GM19240 (cell line): ENCODE results near the gene ZNF598.
"Not testable (repeated sequence)": the region's sequence is repeated elsewhere in the genome, so short reads cannot be mapped to it uniquely, and the experiment has no call there.

ENCODE experiments used
- DNase-seq: peaks from one replicate; pipeline ENCODE4 v3.0.0; 2011; ENCODE audit warnings: low spot score; ENCODE audit not compliant: insufficient read length

ZNF598 gene

GRCh38 chr16:2028620-2029220, 19.1 kb upstream of the ZNF598 start:
- no peak for DNase-seq

DNA sequence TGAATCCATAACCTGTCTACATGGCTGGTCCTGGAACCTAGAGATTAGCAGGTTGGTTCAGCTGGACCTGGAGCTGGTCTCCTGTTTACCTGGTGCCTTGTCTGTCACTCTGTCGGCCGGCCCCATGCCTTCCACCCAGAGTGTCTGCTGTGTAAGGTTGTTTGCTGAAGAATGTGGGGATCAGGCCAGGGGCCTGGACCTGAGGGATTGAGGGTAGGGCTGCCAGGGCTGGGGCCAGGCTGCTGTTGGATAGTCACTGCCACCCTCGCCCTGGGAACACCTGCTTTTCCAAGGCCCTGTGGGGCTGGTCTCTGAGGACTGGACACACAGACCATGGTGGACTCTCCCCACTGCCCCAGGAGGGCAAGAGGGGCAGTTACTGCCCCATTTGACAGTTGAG, 18.5 kb upstream of the ZNF598 start:
- DNase-seq, result no peak

DNA sequence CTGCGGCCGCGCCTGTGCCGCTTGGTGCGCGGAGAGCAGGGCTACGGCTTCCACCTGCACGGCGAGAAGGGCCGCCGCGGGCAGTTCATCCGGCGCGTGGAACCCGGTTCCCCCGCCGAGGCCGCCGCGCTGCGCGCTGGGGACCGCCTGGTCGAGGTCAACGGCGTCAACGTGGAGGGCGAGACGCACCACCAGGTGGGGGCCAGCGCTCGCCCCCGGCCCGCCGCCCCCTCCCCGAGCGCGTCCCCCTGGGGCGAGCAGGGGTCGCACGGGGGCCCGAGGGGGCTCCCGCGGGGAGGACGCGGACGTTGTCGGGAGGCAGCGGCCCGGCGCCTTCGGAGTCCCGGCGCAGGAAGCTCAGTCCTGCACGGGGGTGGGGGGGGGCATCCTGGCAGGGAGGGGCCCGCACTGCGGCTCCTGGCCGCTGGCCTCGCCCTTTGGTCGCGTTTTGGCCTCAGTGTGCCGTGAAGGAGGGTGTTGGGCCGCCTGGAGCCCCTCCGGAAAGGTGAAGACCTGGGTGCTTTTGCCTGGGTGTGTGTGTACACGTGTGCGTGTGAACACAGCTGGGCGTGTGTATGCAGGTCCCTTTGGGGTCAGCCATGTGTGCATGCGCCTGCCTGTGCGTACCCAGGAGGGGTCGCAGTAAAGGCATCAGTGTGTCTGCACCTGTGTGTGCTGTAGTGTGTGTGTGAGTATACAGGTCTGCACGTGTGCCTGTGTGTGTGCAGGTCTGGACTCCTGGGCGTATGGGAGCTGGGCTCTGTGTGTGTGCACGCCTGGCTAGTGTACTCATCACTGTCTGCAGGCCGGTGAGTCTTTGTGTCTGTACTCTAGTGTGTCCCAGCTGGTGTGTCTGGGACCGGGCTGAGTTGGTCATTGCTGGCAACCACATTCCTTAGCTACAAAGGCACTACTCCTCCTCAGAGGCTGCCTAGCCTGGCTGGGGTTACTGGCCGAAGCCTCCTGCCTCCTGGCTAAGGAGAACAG, 17.7 kb upstream of the ZNF598 start:
- no peak for DNase-seq

GRCh38 chr16:2026461-2027023, 16.9 kb upstream of the ZNF598 start, which contains the start of gene NHERF2:
Gene NHERF2 (plus strand): TSS chr16:2026902. CDS start chr16:2027006, 104 bp downstream.
- no peak for DNase-seq

- DNase-seq, result no peak
Measured at GRCh38 chr16:2025878-2026460, 16.3 kb upstream of the ZNF598 start.

DNA sequence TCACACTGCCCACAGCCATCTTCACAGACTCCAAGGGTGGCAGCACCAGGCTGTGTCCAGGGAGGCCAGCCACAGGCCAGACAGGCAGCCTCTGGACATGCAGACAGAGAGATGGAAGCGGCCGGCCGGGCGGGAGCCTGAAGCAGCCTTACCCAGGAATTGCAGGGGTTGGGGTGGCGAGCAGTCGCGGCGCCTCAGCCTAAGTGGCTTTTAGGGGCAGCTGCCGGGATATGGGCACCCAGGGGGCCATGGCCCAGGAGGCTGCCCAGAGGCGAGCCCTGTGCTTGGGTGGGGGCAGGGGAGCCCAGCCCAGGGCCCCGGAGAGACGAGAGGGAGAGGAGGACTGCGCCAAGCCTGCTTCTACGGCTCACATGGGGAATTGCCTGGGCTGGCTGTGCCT, 15.6 kb upstream of the ZNF598 start:
- DNase-seq, result no peak

DNA sequence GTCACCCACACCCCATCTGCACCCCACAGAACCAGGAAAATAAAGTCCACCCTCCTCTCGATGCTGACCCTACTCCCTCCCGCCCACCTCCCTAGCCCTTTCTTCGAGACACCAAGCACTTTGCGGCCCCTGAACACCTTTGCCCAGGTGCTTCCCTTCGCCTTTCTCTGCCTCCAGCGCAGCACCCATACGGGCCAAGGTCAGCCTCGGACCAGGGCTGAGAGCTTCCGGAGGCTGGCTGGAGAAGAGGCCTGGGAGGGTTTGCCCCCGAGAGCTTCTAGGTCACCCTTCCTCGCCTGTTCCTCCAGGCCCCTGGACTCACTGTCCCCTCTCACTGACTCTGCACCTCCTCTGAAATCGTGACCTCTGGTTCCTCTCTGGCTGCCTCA, 14.4 kb upstream of the ZNF598 start:
- DNase-seq, result no peak

DNA sequence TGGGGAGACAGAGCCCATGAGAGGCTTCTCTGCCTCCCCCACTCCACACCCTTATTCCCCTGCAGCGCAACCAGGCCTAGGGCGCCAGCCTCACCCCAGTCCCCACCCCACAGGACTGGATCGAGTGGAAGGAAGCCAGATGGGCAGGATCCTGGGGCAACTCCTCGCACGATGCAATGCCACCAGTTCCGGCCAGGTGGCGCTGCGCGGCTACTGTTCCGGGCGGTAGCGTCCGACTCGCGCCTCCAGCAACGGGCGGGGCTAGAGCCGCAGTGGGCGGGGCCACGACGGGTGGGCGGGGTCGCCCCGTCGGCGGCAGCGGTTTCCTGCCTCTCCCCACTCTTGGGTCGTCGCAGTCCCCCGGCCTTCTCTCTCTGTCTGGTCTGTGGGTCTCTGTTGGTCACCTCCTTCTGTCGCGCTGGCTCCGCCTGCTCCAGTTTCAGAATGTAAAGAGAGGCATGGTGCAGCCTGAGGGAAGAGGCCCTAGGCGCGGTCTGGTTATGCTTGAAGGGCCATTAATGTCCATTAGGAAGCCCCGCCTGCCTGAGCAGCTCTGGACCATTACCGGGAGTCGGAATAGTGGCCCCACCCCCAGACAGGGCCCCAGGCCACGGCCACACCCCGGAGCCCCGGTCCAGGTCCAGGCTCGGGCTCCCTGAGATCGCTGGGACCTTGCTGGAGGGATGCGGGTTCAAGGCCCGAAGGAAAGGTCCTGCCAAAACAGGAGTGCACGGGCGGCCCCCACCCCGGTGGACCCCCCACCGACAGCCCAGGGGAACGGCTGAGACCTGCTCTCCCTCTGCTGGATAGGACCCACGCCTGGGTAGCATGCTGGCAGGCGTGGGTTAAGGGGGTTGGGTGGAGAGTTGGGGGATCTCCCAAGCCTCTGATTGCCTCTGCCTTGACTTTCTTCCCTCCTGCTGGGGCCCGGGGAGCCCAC, 13.7 kb upstream of the ZNF598 start:
- DNase-seq, result peak; percentile 100

GRCh38 chr16:2022723-2023091, 13.1 kb upstream of the ZNF598 start:
- DNase-seq, result no peak

- no peak for DNase-seq
Measured at GRCh38 chr16:2019921-2020831, 10.6 kb upstream of the ZNF598 start.

- DNase-seq, result no peak
Measured at GRCh38 chr16:2019518-2019920, 9.9 kb upstream of the ZNF598 start, which contains the start of gene NPW. Gene NPW (plus strand): TSS chr16:2019785.

DNA sequence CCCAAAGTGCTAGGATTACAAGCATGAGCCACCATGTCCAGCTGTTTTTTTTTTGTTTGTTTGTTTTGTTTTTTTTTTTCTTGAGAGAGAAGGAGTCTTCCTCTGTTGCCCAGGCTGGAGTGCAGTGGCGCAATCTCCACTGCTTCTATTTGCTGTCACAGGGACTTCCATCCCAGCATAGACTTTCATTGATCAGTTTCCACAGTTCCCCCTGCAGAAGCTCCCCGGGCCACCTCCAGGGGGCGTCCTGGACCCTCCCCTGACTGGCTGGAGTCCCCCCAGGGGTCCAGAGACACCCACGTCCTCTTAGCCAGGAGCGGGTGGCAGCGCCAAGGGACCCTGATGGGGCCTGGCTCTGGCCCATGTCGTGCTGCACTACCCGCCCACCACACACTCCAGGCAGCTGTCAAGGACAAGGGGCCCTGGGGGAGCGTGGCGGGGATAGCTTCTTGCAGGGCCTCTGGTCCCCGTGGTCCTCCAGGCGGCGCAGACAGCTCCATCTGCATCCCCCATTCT, 6.8 kb upstream of the ZNF598 start:
- DNase-seq, result no peak

DNA sequence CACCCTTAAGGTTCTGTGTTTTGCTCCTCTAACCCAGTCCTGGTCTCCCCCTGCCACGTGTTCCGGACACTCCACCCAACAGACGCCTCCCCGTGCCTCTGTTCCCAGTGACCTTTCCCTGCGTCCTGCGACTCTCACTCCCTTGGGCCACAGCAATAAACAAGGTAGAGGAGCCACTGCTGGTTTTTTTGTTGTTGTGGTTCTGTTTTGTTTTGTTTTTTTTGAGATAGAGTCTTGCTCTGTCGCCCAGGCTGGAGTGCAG, 6.3 kb upstream of the ZNF598 start:
- DNase-seq, result no peak

DNA sequence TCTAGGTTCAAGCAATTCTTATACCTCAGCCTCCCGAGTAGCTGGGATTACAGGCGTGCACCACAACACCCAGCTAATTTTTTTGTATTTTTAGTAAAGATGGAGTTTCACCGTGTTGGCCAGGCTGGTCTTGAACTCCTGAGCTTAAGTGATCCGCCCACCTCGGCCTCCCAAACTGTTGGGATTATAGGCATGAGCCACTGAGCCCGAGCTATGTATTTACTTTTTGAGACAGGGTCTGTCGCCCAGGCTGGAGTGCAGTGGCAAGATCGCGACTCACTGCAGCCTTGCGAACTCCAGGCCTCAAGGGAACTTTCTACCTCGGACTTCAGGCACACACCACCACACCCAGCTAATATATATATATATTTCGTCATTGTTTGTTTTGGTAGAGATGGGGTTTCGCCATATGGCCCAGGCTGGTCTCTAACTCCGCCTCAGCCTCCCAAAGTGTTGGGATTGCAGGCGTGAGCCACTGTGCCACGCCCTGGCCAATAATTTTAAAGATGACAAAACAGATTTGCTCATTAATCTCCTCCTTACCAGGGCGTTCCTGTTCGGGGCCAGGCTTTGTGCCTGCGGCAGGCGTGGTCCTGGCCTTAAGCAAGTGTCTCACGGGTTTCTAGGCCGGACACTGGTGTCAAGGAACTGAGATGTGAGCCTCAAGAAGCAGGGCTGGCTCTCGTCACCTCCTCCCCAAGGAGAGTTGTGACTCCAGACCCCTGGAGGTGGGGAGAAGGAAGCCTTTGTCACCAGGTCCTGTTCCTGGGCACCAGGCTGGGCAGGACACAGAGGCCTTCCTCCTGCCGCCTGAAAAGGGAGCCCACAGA, 5.7 kb upstream of the ZNF598 start:
- DNase-seq, result no peak

- DNase-seq, result no peak
Measured at GRCh38 chr16:2013527-2013926, 3.9 kb upstream of the ZNF598 start.

DNA sequence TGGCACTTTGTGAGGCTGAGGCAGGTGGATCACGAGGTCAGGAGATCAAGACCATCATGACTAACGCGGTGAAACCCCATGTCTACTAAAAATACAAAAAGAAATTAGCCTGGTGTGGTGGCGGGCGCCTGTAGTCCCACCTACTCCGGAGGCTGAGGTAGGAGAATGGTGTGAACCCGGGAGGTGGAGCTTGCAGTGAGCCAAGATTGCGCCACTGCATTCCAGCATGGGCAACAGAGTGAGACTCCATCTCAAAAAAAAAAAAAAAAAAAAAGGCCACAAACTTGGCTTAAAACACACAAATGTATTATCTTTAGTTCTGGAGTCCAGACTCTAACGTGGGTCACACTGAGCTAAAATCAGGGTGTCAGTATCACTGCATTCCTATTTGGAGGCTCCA, 2.1 kb upstream of the ZNF598 start:
- DNase-seq, result not testable (repeated sequence)

- DNase-seq, result no peak
Measured at GRCh38 chr16:2009164-2009711, 383 bp downstream of the ZNF598 start.

DNA sequence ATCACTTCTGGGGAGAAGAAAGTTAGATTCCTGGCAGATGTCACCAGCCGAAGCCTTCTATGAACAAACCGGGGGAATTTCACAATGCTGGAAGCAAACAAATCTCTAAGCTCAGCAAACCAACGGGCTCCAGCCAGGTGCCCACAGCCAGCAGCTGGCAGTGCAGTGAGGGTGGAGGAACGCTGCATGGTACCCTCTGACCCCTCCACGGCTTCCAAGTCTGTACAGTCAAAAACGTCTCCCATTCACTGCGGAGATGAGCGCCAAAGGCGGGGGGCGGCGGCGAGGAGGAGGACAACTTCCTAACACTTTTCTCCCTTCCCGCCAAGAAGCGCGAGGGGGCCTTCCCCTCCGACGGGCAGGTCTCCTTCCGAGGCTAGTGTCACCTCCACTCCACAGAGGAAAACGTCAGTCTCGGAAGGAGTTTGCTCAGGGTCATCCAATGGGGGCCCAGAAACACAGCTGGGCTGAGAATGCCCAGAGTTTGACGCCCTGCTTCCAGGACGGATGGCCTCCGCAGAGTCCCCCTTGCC, 924 bp downstream of the ZNF598 start:
- no peak for DNase-seq
